Measurements from ENCODE around the gene IL9R. TPM values are rescaled to one million over a fixed set of nuclear protein-coding genes. Genes with fewer than 3 reads are reported as not detected.

The IL9R gene
- total and polyA plus RNA-seq, 9 of the 15 experiments (the other 6 are each of a cell fraction or from before 2014, with no cell fraction given) = 0.58 to 2.7 (median 1.6) TPM

- TF ChIP-seq HNRNPUL1 (IDR thresholded peaks at IDR 0.05; ENCODE audit: low read length) = no peak
- TF ChIP-seq ZNF263 (CRISPR knock-in tag; IDR thresholded peaks at IDR 0.05; ENCODE audit: borderline replicate concordance) = no peak
- no peak for TF ChIP-seq CREB5 (CRISPR knock-in tag; IDR thresholded peaks at IDR 0.05)
- TF ChIP-seq ARID3B (CRISPR knock-in tag; IDR thresholded peaks at IDR 0.05; ENCODE audit: borderline replicate concordance) = no peak
- no peak for TF ChIP-seq ATF7 (IDR thresholded peaks at IDR 0.05)
- no peak for TF ChIP-seq NFE2 (IDR thresholded peaks at IDR 0.05; ENCODE audit: low read depth)
- no peak for TF ChIP-seq ZNF318 (IDR thresholded peaks at IDR 0.05; ENCODE audit: borderline replicate concordance in 1 of 2, low read depth in 1 of 2)
- no peak for TF ChIP-seq NFE2L1 (tag; IDR thresholded peaks at IDR 0.05; ENCODE audit: borderline replicate concordance, low read depth)
- TF ChIP-seq U2AF2 (optimal IDR thresholded peaks at IDR 0.05; ENCODE audit: low read depth, low read length) = no peak
- TF ChIP-seq TSHZ1 (CRISPR knock-in tag; IDR thresholded peaks at IDR 0.05) = no peak
- no peak for TF ChIP-seq PTBP1 (IDR thresholded peaks at IDR 0.05; ENCODE audit: low read depth, low read length)
- no peak for TF ChIP-seq ZNF277 (CRISPR knock-in tag; IDR thresholded peaks at IDR 0.05; ENCODE audit: borderline replicate concordance)
Measured at GRCh38 chrX:155968326-155968661, 29.2 kb upstream of the IL9R start (continued).
